WTC11 (cell line): ENCODE results near the gene SEMA5B. TPM values are rescaled to one million over a fixed set of nuclear protein-coding genes. Genes with fewer than 3 reads are reported as not detected.

ENCODE experiments used
- ATAC-seq: fragments of 200-7000 bp; cut with Tn5 transposase; 2 replicates; pipeline ENCODE4 v1.10.0; 2021; ENCODE audit warnings: mild to moderate bottlenecking, moderate library complexity
- CTCF ChIA-PET: fragments of 300-600 bp; sonication (Branson Sonifier 250); formaldehyde crosslinking; loops from one replicate; lab custom pipeline; 2021; ENCODE audit warnings: antibody characterized with exemption; lab: Charles Lee
- POLR2A ChIA-PET: fragments of 350-600 bp; sonication (Branson Sonifier 250); formaldehyde crosslinking; loops from one replicate; lab custom pipeline; 2021; ENCODE audit warnings: antibody characterized with exemption; lab: Charles Lee
- DNase-seq: peaks from one replicate; pipeline ENCODE4 v3.0.0; 2021; ENCODE audit warnings: low spot score
- H3K27ac Mint-ChIP-seq: 2 replicates; pipeline ENCODE4 v1.8.0; 2021; ENCODE audit warnings: mixed read lengths
- H3K27me3 Mint-ChIP-seq: 2 replicates; pipeline ENCODE4 v1.8.0; 2021; ENCODE audit warnings: low read depth, mild to moderate bottlenecking, moderate library complexity, mixed read lengths
- H3K36me3 Mint-ChIP-seq: 2 replicates; pipeline ENCODE4 v1.8.0; 2021; ENCODE audit warnings: mixed read lengths
- H3K4me1 Mint-ChIP-seq: 2 replicates; pipeline ENCODE4 v1.8.0; 2022; ENCODE audit warnings: mixed read lengths
- H3K4me3 Mint-ChIP-seq: 2 replicates; pipeline ENCODE4 v1.8.0; 2021; ENCODE audit warnings: mild to moderate bottlenecking, moderate library complexity, mixed read lengths
- H3K9me3 Mint-ChIP-seq: 2 replicates; pipeline ENCODE4 v1.8.0; 2021; ENCODE audit warnings: mixed read lengths
- CBFB ChIP-seq: sonication (generic); formaldehyde crosslinking; IDR thresholded peaks from 2 replicates; pipeline ENCODE4 v1.8.1; 2022; ENCODE audit warnings: mild to moderate bottlenecking, low read depth, missing genetic modification reagents
- CREM ChIP-seq: sonication (generic); formaldehyde crosslinking; IDR thresholded peaks from 2 replicates; pipeline ENCODE4 v1.8.1; 2022; ENCODE audit warnings: mild to moderate bottlenecking, missing genetic modification reagents, moderate library complexity
- GRHL2 ChIP-seq: fragments of 250-450 bp; sonication (Bioruptor Pico); IDR thresholded peaks from 2 replicates; pipeline ENCODE4 v1.8.0; 2022; ENCODE audit warnings: mild to moderate bottlenecking, moderate library complexity; ENCODE audit not compliant: insufficient replicate concordance, severe bottlenecking
- GTF2I ChIP-seq: fragments of 250-450 bp; sonication (Bioruptor Pico); conservative IDR thresholded peaks from 2 replicates; pipeline ENCODE4 v1.4.0; 2021; ENCODE audit warnings: mild to moderate bottlenecking
- RELA ChIP-seq: sonication (generic); formaldehyde crosslinking; IDR thresholded peaks from 2 replicates; pipeline ENCODE4 v1.8.1; 2022; ENCODE audit warnings: missing genetic modification reagents, mild to moderate bottlenecking, borderline replicate concordance
- SMAD3 ChIP-seq: sonication (generic); formaldehyde crosslinking; IDR thresholded peaks from 2 replicates; pipeline ENCODE4 v1.8.0; 2022; ENCODE audit warnings: missing genetic modification reagents, mild to moderate bottlenecking, borderline replicate concordance
- SMAD4 ChIP-seq: sonication (generic); formaldehyde crosslinking; IDR thresholded peaks from 2 replicates; pipeline ENCODE4 v1.8.0; 2022; ENCODE audit warnings: mild to moderate bottlenecking, missing genetic modification reagents
- TP53 ChIP-seq: sonication (generic); formaldehyde crosslinking; IDR thresholded peaks from 2 replicates; pipeline ENCODE4 v1.8.1; 2023; ENCODE audit warnings: mild to moderate bottlenecking, missing genetic modification reagents
- ZBTB21 ChIP-seq: sonication (generic); formaldehyde crosslinking; IDR thresholded peaks from 2 replicates; pipeline ENCODE4 v1.8.1; 2023; ENCODE audit warnings: mild to moderate bottlenecking, missing genetic modification reagents, borderline replicate concordance
- ZNF219 ChIP-seq: sonication (generic); formaldehyde crosslinking; IDR thresholded peaks from 2 replicates; pipeline ENCODE4 v1.8.0; 2023; ENCODE audit warnings: missing genetic modification reagents, mild to moderate bottlenecking, borderline replicate concordance
- ZNF263 ChIP-seq: sonication (generic); formaldehyde crosslinking; IDR thresholded peaks from 2 replicates; pipeline ENCODE4 v1.8.1; 2022; ENCODE audit warnings: low read depth, mild to moderate bottlenecking, moderate library complexity, missing genetic modification reagents
- ZNF416 ChIP-seq: fragments of 250-450 bp; sonication (Bioruptor Pico); IDR thresholded peaks from 2 replicates; pipeline ENCODE4 v1.9.0; 2021; ENCODE audit warnings: mild to moderate bottlenecking, inconsistent platforms
- total RNA-seq: library from RNA; stranded (reverse); gene quantifications from 3 replicates; pipeline ENCODE4 v1.2.3, GENCODE V29; 2021
- TF ChIP-seq, protein P1 (sequence below): fragments of 250-450 bp; sonication (Bioruptor Pico); IDR thresholded peaks from 2 replicates; pipeline ENCODE4 v1.9.0; 2021; ENCODE audit warnings: mild to moderate bottlenecking, borderline replicate concordance
- TF ChIP-seq, protein P2 (sequence below): sonication (generic); formaldehyde crosslinking; IDR thresholded peaks from 2 replicates; pipeline ENCODE4 v1.8.1; 2022; ENCODE audit warnings: low read depth, missing genetic modification reagents, borderline replicate concordance
- TF ChIP-seq, protein P3 (sequence below): sonication (generic); formaldehyde crosslinking; conservative IDR thresholded peaks from 2 replicates; pipeline ENCODE4 v1.8.1; 2023; ENCODE audit warnings: mild to moderate bottlenecking, low read depth, missing genetic modification reagents, moderate library complexity
- TF ChIP-seq, protein P4 (sequence below): fragments of 250-450 bp; sonication (Bioruptor Pico); IDR thresholded peaks from 2 replicates; pipeline ENCODE4 v2.1.2; 2022; ENCODE audit warnings: mild to moderate bottlenecking, moderate library complexity
- TF ChIP-seq, protein P5 (sequence below): sonication (generic); formaldehyde crosslinking; IDR thresholded peaks from 2 replicates; pipeline ENCODE4 v1.8.1; 2023; ENCODE audit warnings: mild to moderate bottlenecking, missing genetic modification reagents
- TF ChIP-seq, protein P6 (sequence below): sonication (generic); formaldehyde crosslinking; IDR thresholded peaks from 2 replicates; pipeline ENCODE4 v1.8.1; 2023; ENCODE audit warnings: mild to moderate bottlenecking, missing genetic modification reagents

The SEMA5B gene
- total RNA-seq, 1 experiment from 2014 or later = 20.7 TPM

DNA sequence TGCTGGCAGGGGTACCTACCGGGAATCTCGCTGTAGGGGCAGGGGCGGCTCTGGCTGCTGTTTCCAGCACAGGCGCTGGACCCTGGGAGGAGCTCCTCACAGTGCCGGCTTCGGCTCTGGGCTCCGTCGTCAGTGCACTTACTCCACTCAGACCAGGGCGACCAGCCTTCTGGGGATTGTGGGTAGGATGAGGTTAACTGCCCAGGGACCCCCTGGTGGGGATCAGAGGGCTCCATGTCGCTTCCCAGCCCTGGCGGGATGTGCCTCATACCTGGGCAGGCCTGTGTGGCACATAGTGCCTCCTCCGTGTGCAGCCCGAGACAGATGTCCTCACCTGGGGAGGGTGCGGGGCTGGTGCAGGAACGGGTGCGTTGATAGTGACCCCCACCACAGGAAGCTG lies 115.7 kb downstream of the SEMA5B start:
- no peak for ATAC-seq

DNA sequence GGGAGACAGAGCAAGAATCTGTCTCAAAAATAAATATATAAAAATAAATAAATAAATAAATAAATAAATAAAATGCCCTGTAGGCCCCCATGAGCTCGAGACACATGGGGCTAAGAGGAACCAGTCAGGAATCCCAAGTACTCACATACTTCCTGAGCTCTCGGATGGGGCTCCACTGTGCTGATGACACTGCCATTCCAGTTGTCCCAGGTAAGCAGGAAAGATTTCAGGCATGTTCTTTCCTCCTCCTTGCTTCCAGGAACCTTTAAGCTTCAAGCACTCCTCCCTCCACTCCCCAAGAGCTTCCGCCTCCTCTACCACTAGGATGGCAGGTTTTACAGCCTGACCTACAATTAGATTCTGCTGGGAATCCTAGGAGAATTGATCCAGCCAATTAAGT lies 119.3 kb downstream of the SEMA5B start:
- Mint-ChIP-seq H3K27ac (no peak overlapping the region), H3K9me3 (no peaks in the 10 kb centered on the region), H3K4me1 (peaks cover 15% of the 10 kb centered on the region), H3K36me3 (no peaks in the 10 kb centered on the region), H3K27me3 (no peaks in the 10 kb centered on the region), H3K4me3 (no peak overlapping the region)
- ChIA-PET POLR2A (no interaction called here), CTCF (no interaction called here)
- DNase-seq (no peak), ATAC-seq (no peak)
- TF ChIP-seq, protein P1, sequence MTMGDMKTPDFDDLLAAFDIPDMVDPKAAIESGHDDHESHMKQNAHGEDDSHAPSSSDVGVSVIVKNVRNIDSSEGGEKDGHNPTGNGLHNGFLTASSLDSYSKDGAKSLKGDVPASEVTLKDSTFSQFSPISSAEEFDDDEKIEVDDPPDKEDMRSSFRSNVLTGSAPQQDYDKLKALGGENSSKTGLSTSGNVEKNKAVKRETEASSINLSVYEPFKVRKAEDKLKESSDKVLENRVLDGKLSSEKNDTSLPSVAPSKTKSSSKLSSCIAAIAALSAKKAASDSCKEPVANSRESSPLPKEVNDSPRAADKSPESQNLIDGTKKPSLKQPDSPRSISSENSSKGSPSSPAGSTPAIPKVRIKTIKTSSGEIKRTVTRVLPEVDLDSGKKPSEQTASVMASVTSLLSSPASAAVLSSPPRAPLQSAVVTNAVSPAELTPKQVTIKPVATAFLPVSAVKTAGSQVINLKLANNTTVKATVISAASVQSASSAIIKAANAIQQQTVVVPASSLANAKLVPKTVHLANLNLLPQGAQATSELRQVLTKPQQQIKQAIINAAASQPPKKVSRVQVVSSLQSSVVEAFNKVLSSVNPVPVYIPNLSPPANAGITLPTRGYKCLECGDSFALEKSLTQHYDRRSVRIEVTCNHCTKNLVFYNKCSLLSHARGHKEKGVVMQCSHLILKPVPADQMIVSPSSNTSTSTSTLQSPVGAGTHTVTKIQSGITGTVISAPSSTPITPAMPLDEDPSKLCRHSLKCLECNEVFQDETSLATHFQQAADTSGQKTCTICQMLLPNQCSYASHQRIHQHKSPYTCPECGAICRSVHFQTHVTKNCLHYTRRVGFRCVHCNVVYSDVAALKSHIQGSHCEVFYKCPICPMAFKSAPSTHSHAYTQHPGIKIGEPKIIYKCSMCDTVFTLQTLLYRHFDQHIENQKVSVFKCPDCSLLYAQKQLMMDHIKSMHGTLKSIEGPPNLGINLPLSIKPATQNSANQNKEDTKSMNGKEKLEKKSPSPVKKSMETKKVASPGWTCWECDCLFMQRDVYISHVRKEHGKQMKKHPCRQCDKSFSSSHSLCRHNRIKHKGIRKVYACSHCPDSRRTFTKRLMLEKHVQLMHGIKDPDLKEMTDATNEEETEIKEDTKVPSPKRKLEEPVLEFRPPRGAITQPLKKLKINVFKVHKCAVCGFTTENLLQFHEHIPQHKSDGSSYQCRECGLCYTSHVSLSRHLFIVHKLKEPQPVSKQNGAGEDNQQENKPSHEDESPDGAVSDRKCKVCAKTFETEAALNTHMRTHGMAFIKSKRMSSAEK (CRISPR knock-in tag) = no peak
- no peak for TF ChIP-seq TP53 (CRISPR knock-in tag)

More for the DNA sequence above, 115.7 kb downstream of the SEMA5B start:
- Mint-ChIP-seq H3K36me3 (no peaks in the 10 kb centered on the region), H3K27ac (no peak overlapping the region), H3K4me3 (no peak overlapping the region), H3K9me3 (no peaks in the 10 kb centered on the region), H3K4me1 (no peaks in the 10 kb centered on the region; the same call in 1 of the 2 replicates), H3K27me3 (no peaks in the 10 kb centered on the region)
- ChIA-PET POLR2A (no interaction called here), CTCF (interaction anchor here (1.3 kb wide), 1 partner anchor 9 kb away, joined by 3 read pairs; no protein-coding TSS in a partner anchor)
- no peak for DNase-seq
- TF ChIP-seq GRHL2 (CRISPR knock-in tag) (no peak), RELA (no peak), CREM (CRISPR knock-in tag) (no peak), SMAD4 (CRISPR knock-in tag) (no peak), CBFB (CRISPR knock-in tag) (no peak), GTF2I (no peak), ZNF263 (CRISPR knock-in tag) (no peak), ZBTB21 (CRISPR knock-in tag) (no peak), TP53 (CRISPR knock-in tag) (no peak), ZNF219 (CRISPR knock-in tag) (no peak), SMAD3 (CRISPR knock-in tag) (no peak), ZNF416 (CRISPR knock-in tag) (no peak)
- TF ChIP-seq, protein P2, sequence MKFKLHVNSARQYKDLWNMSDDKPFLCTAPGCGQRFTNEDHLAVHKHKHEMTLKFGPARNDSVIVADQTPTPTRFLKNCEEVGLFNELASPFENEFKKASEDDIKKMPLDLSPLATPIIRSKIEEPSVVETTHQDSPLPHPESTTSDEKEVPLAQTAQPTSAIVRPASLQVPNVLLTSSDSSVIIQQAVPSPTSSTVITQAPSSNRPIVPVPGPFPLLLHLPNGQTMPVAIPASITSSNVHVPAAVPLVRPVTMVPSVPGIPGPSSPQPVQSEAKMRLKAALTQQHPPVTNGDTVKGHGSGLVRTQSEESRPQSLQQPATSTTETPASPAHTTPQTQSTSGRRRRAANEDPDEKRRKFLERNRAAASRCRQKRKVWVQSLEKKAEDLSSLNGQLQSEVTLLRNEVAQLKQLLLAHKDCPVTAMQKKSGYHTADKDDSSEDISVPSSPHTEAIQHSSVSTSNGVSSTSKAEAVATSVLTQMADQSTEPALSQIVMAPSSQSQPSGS (CRISPR knock-in tag) = no peak
- TF ChIP-seq, protein P3, sequence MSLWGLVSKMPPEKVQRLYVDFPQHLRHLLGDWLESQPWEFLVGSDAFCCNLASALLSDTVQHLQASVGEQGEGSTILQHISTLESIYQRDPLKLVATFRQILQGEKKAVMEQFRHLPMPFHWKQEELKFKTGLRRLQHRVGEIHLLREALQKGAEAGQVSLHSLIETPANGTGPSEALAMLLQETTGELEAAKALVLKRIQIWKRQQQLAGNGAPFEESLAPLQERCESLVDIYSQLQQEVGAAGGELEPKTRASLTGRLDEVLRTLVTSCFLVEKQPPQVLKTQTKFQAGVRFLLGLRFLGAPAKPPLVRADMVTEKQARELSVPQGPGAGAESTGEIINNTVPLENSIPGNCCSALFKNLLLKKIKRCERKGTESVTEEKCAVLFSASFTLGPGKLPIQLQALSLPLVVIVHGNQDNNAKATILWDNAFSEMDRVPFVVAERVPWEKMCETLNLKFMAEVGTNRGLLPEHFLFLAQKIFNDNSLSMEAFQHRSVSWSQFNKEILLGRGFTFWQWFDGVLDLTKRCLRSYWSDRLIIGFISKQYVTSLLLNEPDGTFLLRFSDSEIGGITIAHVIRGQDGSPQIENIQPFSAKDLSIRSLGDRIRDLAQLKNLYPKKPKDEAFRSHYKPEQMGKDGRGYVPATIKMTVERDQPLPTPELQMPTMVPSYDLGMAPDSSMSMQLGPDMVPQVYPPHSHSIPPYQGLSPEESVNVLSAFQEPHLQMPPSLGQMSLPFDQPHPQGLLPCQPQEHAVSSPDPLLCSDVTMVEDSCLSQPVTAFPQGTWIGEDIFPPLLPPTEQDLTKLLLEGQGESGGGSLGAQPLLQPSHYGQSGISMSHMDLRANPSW (CRISPR knock-in tag) = no peak
- TF ChIP-seq, protein P4, sequence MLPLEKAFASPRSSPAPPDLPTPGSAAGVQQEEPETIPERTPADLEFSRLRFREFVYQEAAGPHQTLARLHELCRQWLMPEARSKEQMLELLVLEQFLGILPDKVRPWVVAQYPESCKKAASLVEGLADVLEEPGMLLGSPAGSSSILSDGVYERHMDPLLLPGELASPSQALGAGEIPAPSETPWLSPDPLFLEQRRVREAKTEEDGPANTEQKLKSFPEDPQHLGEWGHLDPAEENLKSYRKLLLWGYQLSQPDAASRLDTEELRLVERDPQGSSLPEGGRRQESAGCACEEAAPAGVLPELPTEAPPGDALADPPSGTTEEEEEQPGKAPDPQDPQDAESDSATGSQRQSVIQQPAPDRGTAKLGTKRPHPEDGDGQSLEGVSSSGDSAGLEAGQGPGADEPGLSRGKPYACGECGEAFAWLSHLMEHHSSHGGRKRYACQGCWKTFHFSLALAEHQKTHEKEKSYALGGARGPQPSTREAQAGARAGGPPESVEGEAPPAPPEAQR (CRISPR knock-in tag) = no peak
- TF ChIP-seq, protein P5, sequence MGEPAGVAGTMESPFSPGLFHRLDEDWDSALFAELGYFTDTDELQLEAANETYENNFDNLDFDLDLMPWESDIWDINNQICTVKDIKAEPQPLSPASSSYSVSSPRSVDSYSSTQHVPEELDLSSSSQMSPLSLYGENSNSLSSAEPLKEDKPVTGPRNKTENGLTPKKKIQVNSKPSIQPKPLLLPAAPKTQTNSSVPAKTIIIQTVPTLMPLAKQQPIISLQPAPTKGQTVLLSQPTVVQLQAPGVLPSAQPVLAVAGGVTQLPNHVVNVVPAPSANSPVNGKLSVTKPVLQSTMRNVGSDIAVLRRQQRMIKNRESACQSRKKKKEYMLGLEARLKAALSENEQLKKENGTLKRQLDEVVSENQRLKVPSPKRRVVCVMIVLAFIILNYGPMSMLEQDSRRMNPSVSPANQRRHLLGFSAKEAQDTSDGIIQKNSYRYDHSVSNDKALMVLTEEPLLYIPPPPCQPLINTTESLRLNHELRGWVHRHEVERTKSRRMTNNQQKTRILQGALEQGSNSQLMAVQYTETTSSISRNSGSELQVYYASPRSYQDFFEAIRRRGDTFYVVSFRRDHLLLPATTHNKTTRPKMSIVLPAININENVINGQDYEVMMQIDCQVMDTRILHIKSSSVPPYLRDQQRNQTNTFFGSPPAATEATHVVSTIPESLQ (CRISPR knock-in tag) = no peak
- TF ChIP-seq, protein P6, sequence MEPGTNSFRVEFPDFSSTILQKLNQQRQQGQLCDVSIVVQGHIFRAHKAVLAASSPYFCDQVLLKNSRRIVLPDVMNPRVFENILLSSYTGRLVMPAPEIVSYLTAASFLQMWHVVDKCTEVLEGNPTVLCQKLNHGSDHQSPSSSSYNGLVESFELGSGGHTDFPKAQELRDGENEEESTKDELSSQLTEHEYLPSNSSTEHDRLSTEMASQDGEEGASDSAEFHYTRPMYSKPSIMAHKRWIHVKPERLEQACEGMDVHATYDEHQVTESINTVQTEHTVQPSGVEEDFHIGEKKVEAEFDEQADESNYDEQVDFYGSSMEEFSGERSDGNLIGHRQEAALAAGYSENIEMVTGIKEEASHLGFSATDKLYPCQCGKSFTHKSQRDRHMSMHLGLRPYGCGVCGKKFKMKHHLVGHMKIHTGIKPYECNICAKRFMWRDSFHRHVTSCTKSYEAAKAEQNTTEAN (CRISPR knock-in tag) = no peak
